HG03103 (cell line): ENCODE results near the gene C2CD3.

ENCODE experiments used
- ATAC-seq: cut with Tn5 transposase; IDR thresholded peaks from one replicate; pipeline ENCODE4 v1.9.1; 2021; ENCODE audit warnings: low read depth; ENCODE audit not compliant: unreplicated experiment

The C2CD3 gene

GRCh38 chr11:74023276-74023675 lies 147.5 kb downstream of the C2CD3 start:
- no peak for ATAC-seq

DNA sequence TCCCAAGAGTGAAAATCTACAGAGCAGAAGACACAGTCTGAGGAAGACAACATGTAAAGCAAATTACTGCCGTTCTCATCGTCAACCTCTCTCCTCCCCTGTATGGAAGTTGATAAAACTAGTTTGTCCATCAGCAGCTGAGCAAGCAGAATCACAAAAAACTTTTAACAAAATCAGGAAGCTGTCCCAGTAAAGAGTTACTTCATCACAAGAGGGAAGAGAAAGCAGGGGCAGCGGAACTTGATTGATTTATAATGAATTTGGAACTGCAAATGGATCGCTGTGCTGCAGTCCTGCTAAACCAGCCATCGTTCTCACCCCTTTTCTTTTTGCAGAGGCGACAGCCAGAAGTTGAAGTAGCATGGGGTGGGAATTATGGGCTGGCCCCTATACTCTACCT lies 148.3 kb downstream of the C2CD3 start:
- no peak for ATAC-seq

DNA sequence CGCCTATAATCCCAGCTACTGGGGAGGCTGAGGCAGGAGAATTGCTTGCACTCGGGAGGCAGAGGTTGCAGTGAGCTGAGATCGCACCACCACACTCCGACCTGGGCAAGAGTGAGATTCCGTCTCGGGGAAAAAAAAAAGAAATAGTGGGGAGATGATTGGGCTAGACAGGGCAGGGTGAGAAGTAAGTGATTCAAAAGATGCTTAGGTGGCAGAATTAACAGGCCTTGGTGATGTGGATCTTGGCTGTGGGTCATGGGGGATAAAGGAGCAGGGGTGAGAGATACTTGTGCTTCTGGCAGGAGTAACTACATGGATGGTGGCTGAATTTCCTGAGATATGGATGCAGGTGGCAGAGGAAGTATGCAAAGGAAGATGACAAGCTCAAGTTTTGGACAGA lies 148.8 kb downstream of the C2CD3 start:
- ATAC-seq: no peak

DNA sequence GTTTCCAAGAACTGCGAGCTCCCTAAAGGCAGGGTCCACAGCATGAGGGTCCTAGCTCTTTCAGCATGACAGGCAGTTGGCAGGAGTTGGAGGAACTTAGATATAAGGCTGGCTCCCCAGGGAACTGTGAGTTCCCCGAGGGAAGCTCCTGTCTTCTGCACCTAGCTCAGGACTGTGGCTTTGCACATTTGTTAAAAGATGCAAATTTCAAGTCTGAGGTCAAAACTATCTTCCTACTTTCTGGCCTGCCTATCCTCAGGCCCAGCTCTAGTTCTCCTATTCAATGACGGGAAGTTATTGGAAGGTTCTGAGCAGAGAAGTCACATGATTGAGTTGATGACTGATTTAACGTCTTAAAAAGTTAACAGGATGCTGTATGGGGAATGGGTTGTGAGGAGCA lies 150.3 kb downstream of the C2CD3 start:
- ATAC-seq: no peak

DNA sequence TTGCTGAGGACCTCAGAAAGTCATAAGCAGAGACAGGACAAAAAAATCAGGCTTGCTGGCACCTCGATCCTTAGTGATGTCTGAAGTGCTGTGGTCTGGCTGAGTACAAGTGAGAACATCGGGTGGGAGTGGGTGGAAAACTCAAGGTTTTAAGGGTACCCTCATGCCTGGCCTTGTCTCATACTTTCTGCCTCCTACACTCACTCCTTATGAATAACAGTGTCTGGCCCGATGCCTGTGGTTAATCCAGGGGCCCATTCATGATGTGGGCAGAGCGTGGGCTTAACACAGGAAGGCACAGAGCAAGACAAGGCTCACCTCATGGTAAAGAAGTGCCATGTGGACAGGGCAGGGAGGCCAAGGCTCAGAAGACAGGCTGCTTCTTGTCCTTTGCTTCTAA lies 150.9 kb downstream of the C2CD3 start:
- ATAC-seq: no peak

- ATAC-seq: no peak
Measured at GRCh38 chr11:74019104-74019738, 151.6 kb downstream of the C2CD3 start.

- no peak for ATAC-seq
Measured at GRCh38 chr11:74018331-74019005, 152.3 kb downstream of the C2CD3 start.

- no peak for ATAC-seq
Measured at GRCh38 chr11:74017631-74018030, 153.2 kb downstream of the C2CD3 start.

DNA sequence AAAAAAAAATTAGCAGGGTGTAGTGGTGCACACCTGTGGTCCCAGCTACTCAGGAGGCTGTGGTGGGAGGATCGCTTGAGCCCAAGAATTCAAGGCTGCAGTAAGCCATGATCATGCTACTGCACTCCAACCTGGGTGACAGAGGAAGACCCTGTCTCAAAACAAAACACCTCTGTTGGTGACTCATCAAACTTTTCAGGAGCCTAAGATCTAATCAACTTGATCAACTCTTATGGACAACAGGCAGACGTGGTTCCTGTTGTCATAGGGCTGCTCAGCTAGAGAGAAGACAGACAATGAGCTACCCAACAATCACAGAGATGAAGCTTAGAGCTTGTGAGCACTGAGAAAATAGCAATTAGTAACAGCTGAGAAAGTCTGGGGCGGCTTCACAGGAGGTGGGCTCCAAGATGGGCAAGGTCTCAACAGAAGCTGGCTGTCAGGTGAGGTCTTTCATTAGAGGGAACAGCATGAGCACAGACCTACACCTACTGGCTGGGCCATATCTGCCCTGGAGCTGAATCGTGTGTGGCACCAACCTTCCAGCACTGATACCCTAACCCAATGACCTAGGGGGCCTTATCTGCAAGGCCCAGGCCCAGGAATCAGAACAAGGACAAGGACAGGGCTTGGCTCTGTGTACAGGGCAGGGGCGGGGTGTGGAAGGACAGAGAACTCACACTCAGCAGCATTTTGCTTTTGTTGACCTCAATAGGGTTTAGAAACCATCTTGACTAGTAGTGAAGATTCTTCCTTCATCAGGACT lies 154.7 kb downstream of the C2CD3 start:
- no peak for ATAC-seq

- ATAC-seq: no peak
Measured at GRCh38 chr11:74014880-74015279, 155.9 kb downstream of the C2CD3 start.

DNA sequence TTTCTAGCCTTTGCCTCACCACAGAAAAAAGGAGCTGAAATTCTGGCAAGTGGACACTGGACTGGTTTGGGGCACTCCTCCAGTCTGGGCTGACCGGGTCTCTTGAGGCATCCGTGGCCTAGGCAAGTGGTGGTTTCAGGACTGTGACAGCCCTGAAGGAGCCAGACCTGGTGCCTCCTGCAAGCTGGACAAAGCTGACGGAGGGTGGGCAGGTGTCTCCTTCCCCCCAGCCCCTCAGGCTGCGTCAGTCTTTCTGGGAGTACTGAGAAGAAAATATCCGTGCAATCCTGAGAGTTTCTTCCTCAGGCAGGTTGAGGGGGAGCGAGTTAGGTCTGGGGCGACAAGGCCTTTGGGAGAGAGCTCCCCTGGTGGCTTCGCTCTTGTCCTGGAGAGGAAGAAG lies 157.7 kb downstream of the C2CD3 start:
- no peak for ATAC-seq

DNA sequence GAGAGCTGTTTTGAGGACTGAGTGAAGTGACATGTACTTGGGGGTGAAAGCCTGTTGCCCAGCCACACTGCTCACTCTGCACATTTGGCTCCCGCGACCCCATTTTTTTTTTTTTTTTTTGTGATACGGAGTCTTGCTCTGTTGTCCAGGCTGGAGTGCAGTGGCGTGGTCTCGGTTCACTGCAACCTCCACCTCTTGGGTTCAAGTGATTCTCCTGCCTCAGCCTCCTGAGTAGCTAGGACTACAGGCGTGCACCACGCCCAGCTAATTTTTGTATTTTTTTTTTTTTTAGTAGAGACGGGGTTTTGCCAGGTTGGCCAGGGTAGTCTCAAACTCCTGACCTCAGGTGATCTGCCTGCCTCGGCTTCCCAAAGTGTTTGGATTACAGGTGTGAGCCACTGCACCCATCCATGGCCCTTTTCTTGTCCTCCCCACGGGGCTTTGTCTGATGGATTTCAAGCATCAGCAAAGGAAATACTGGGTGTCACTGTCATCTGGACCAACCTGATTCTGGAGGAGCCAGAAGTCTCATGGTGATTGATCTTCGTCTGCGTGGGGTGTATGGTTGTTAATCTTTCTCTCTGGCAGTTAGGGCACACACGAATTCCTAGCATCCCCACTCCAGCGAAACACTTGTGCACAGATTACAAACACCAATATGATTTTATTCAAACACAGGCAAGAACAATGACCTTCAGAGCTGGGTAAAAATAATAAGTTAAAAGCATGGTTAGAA lies 158.6 kb downstream of the C2CD3 start:
- ATAC-seq: no peak

GRCh38 chr11:74011360-74012073 lies 159.3 kb downstream of the C2CD3 start:
- peak; percentile 51 for ATAC-seq

GRCh38 chr11:74010306-74011300 lies 160.2 kb downstream of the C2CD3 start:
- ATAC-seq: no peak

- ATAC-seq: no peak
Measured at GRCh38 chr11:74009675-74010305, 161.0 kb downstream of the C2CD3 start.

GRCh38 chr11:74009230-74009547 lies 161.6 kb downstream of the C2CD3 start:
- no peak for ATAC-seq

- no peak for ATAC-seq
Measured at GRCh38 chr11:74008373-74009229, 162.2 kb downstream of the C2CD3 start, which contains the start of gene UCP3. Gene UCP3, minus strand, starts transcription at chr11:74009085. Its CDS starts 2,043 bp downstream, at chr11:74007042.
